Measurements from ENCODE around the gene SMO. TPM values are rescaled to one million over a fixed set of nuclear protein-coding genes. Genes with fewer than 3 reads are reported as not detected.
A peak's percentile ranks its signal among the peaks of the same experiment; 100 is the strongest.
"Not testable (repeated sequence)": the region's sequence is repeated elsewhere in the genome, so short reads cannot be mapped to it uniquely, and the experiment has no call there.

The SMO gene
- total RNA-seq, 1 donor = 0.10 TPM

DNA sequence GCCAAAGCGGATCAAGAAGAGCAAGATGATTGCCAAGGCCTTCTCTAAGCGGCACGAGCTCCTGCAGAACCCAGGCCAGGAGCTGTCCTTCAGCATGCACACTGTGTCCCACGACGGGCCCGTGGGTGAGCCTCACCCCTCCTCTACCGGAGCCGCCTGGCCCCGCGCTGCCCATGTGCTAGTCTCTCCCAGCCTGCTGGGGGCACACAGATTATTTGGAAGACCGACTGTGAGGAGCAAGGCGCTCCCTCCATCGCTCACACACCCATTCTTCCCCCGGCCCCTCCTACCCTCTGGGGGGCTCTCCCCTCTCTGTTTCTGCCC is 22.5 kb downstream of the SMO start:
- no peaks in the 10 kb centered on the region for H3K9me3 ChIP-seq (ENCODE audit: low read depth, low read length)

GRCh38 chr7:129212126-129212525 is 23.7 kb downstream of the SMO start:
- no peaks in the 10 kb centered on the region for H3K9me3 ChIP-seq (ENCODE audit: low read depth, low read length)
- H3K4me3 ChIP-seq (ENCODE audit: low read length) = no peak overlapping the region
- no peaks in the 10 kb centered on the region for H3K4me1 ChIP-seq (ENCODE audit: insufficient read depth, low read length)
- no peaks in the 10 kb centered on the region for H3K27me3 ChIP-seq (ENCODE audit: insufficient read depth, low read length)

More for the DNA sequence above, 22.5 kb downstream of the SMO start:
- H3K4me1 ChIP-seq (ENCODE audit: insufficient read depth, low read length) = no peaks in the 10 kb centered on the region
- no peaks in the 10 kb centered on the region for H3K27me3 ChIP-seq (ENCODE audit: insufficient read depth, low read length)
- no peak overlapping the region for H3K4me3 ChIP-seq (ENCODE audit: low read length)

- Histone ChIP-seq H3K4me1 (ENCODE audit: insufficient read depth, low read length) (no peaks in the 10 kb centered on the region), H3K4me3 (ENCODE audit: low read length) (no peak overlapping the region), H3K27me3 (ENCODE audit: insufficient read depth, low read length) (no peaks in the 10 kb centered on the region), H3K9me3 (ENCODE audit: low read depth, low read length) (no peaks in the 10 kb centered on the region)
Observed at GRCh38 chr7:129212596-129212995, 24.2 kb downstream of the SMO start.

DNA sequence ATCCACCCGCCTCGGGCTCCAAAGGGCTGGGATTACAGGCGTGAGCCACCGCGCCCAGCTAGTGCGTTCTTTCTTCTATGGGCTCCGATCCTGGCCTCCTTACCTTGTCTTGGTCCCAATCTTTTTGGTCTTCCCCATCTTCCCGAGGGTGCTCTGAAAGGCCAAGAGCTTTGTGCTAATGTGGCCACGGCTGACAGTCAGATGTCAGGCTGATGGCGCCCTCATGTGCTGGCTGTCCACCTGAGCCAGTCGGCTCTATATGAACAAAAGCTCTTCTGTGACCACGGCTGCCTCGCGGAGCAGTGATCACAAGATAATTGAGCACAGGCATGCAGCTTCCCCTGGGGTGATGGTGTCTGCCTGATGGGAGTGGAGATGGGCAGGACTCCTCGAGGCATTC is 25.4 kb downstream of the SMO start:
- Histone ChIP-seq H3K27me3 (ENCODE audit: insufficient read depth, low read length) (no peaks in the 10 kb centered on the region), H3K9me3 (ENCODE audit: low read depth, low read length) (no peaks in the 10 kb centered on the region), H3K4me1 (ENCODE audit: insufficient read depth, low read length) (no peaks in the 10 kb centered on the region)

GRCh38 chr7:129215691-129216090 is 27.3 kb downstream of the SMO start:
- H3K4me3 ChIP-seq (ENCODE audit: low read length); H3K27me3 ChIP-seq (ENCODE audit: insufficient read depth, low read length); H3K4me1 ChIP-seq (ENCODE audit: insufficient read depth, low read length); H3K9me3 ChIP-seq (ENCODE audit: low read depth, low read length): not testable (repeated sequence)

More for the DNA sequence above, 25.4 kb downstream of the SMO start:
- no peak overlapping the region for H3K4me3 ChIP-seq (ENCODE audit: low read length)

- not testable (repeated sequence) for H3K4me1 ChIP-seq (ENCODE audit: insufficient read depth, low read length); H3K27me3 ChIP-seq (ENCODE audit: insufficient read depth, low read length); H3K9me3 ChIP-seq (ENCODE audit: low read depth, low read length); H3K4me3 ChIP-seq (ENCODE audit: low read length)
Observed at GRCh38 chr7:129216101-129216715, 27.8 kb downstream of the SMO start.

- not testable (repeated sequence) for H3K4me1 ChIP-seq (ENCODE audit: insufficient read depth, low read length); H3K4me3 ChIP-seq (ENCODE audit: low read length); H3K27me3 ChIP-seq (ENCODE audit: insufficient read depth, low read length); H3K9me3 ChIP-seq (ENCODE audit: low read depth, low read length)
Observed at GRCh38 chr7:129216821-129217416, 28.5 kb downstream of the SMO start.

GRCh38 chr7:129218514-129219062 is 30.2 kb downstream of the SMO start:
- H3K9me3 ChIP-seq (ENCODE audit: low read depth, low read length) = no peaks in the 10 kb centered on the region
- H3K27me3 ChIP-seq (ENCODE audit: insufficient read depth, low read length) = no peaks in the 10 kb centered on the region
- H3K4me3 ChIP-seq (ENCODE audit: low read length) = no peak overlapping the region
- H3K4me1 ChIP-seq (ENCODE audit: insufficient read depth, low read length) = peaks cover 11% of the 10 kb centered on the region

GRCh38 chr7:129219166-129219565 is 30.7 kb downstream of the SMO start:
- not testable (repeated sequence) for H3K9me3 ChIP-seq (ENCODE audit: low read depth, low read length); H3K4me3 ChIP-seq (ENCODE audit: low read length)
- H3K4me1 ChIP-seq (ENCODE audit: insufficient read depth, low read length) = peaks cover 16% of the 10 kb centered on the region

DNA sequence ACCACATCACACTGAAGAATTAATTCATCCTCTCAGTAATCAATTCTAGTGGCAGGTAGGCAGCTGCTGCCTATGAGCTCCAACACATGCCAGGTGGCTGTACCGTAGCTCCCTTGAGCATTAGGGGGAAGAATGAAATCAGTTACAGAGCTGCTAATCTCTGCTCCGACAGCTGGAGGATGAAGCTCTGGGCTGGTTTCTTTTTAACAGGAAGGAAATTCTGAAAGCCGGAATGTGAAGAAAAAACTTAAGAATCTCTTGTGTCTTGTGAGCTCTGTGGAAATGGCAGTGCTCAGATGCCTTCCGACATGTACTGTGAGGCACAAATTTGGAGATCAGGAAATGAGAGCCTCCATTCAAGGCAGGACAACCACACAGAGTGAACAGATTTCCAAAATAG is 33.6 kb downstream of the SMO start:
- H3K27me3 ChIP-seq (ENCODE audit: insufficient read depth, low read length) = no peaks in the 10 kb centered on the region
- peaks cover 30% of the 10 kb centered on the region for H3K4me1 ChIP-seq (ENCODE audit: insufficient read depth, low read length)
- H3K4me3 ChIP-seq (ENCODE audit: low read length) = no peak overlapping the region
- H3K9me3 ChIP-seq (ENCODE audit: low read depth, low read length) = no peaks in the 10 kb centered on the region

More at GRCh38 chr7:129219166-129219565, 30.7 kb downstream of the SMO start:
- H3K27me3 ChIP-seq (ENCODE audit: insufficient read depth, low read length) = not testable (repeated sequence)

DNA sequence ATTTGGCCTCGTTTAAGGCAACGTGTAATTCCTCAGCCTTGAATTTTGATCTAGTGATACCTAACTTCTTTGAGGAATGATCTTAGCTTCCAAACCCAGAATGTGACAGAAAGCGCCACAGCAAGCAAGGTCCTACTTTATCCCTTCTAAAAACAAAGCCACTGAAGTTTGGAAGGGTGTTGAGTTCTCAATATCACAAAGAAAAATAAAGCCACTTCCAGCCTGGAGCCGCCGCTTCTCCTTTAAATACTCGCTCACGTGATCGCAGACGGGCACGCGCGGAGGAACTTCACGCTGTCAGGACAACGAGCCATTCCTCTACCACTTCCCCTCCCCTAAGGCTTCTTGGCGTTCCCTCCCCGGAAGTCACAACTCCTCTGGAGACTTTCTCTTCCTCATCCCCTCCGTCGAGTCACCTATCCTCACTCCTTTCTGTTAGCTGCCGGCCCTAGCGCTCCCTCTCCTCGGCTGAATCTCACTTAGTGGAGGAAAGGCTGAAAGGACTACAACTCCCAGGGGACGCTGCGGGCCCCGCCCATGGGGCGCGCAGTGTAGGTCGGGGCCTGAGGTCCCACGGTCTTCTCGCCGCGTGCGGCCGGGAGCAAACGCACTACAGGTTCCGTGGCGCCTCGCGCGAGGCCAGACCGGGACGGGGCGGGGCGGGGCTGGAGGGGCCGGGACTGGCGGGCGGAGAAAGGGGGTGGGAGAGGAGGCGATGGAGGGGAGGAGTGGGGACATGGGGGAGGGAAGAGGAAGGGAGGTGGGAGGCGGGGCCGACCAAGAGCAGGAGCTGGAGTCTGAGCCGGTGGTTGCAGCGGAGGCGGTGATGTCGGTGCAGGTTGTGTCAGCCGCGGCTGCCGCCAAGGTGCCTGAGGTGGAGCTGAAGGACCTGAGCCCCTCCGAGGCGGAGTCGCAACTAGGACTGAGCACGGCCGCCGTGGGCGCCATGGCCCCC is 36.1 kb downstream of the SMO start, which contains the start of gene AHCYL2:
AHCYL2 (plus strand) TSS at position 780 of the 955 bp plus-strand sequence.
- Histone ChIP-seq H3K4me1 (ENCODE audit: insufficient read depth, low read length) (peaks cover 30% of the 10 kb centered on the region), H3K9me3 (ENCODE audit: low read depth, low read length) (no peaks in the 10 kb centered on the region), H3K27me3 (ENCODE audit: insufficient read depth, low read length) (no peaks in the 10 kb centered on the region), H3K4me3 (ENCODE audit: low read length) (peak within 1 kb of the TSS; percentile 84)

GRCh38 chr7:129225206-129225930 is 36.9 kb downstream of the SMO start:
- Histone ChIP-seq H3K4me3 (ENCODE audit: low read length) (peak overlapping the region; percentile 84), H3K27me3 (ENCODE audit: insufficient read depth, low read length) (no peaks in the 10 kb centered on the region), H3K4me1 (ENCODE audit: insufficient read depth, low read length) (peaks cover 30% of the 10 kb centered on the region), H3K9me3 (ENCODE audit: low read depth, low read length) (no peaks in the 10 kb centered on the region)

- H3K4me3 ChIP-seq (ENCODE audit: low read length) = peak overlapping the region; percentile 84
- peaks cover 30% of the 10 kb centered on the region for H3K4me1 ChIP-seq (ENCODE audit: insufficient read depth, low read length)
- H3K9me3 ChIP-seq (ENCODE audit: low read depth, low read length) = no peaks in the 10 kb centered on the region
- H3K27me3 ChIP-seq (ENCODE audit: insufficient read depth, low read length) = no peaks in the 10 kb centered on the region
Observed at GRCh38 chr7:129225931-129226572, 37.6 kb downstream of the SMO start.

Measured in mononuclear cell (primary cell).